Nephron (organoid): ENCODE results near the gene MITD1.

Experiments
- H3K27ac Mint-ChIP-seq, 3 experiments: 2 replicates each; pipeline ENCODE4 v1.8.0; 2020; ENCODE audit warnings: mixed read lengths in 3 of 3, mild to moderate bottlenecking in 2 of 3, moderate library complexity in 1 of 3
- H3K27me3 Mint-ChIP-seq: 2 replicates; pipeline ENCODE4 v1.8.0; 2021; ENCODE audit warnings: low read depth, mild to moderate bottlenecking, moderate library complexity, mixed read lengths
- H3K36me3 Mint-ChIP-seq: 2 replicates; pipeline ENCODE4 v1.8.0; 2020; ENCODE audit warnings: low read depth, mixed read lengths
- H3K4me1 Mint-ChIP-seq: 2 replicates; pipeline ENCODE4 v1.8.0; 2020; ENCODE audit warnings: mixed read lengths
- H3K4me3 Mint-ChIP-seq, 3 experiments: 2 replicates each; pipeline ENCODE4 v1.8.0; 2020; ENCODE audit warnings: mild to moderate bottlenecking in 3 of 3, mixed read lengths in 3 of 3, moderate library complexity in 2 of 3
- H3K9me3 Mint-ChIP-seq: 2 replicates; pipeline ENCODE4 v1.8.0; 2020; ENCODE audit warnings: mixed read lengths
- TF ChIP-seq, protein P1 (sequence below), 3 experiments: fragments of 200-600 bp; sonication (generic); IDR thresholded peaks; one replicate each; pipeline ENCODE4 v1.5.0; 2021; ENCODE audit warnings: antibody characterized with exemption in 3 of 3; ENCODE audit not compliant: unreplicated experiment in 3 of 3

The MITD1 gene

DNA sequence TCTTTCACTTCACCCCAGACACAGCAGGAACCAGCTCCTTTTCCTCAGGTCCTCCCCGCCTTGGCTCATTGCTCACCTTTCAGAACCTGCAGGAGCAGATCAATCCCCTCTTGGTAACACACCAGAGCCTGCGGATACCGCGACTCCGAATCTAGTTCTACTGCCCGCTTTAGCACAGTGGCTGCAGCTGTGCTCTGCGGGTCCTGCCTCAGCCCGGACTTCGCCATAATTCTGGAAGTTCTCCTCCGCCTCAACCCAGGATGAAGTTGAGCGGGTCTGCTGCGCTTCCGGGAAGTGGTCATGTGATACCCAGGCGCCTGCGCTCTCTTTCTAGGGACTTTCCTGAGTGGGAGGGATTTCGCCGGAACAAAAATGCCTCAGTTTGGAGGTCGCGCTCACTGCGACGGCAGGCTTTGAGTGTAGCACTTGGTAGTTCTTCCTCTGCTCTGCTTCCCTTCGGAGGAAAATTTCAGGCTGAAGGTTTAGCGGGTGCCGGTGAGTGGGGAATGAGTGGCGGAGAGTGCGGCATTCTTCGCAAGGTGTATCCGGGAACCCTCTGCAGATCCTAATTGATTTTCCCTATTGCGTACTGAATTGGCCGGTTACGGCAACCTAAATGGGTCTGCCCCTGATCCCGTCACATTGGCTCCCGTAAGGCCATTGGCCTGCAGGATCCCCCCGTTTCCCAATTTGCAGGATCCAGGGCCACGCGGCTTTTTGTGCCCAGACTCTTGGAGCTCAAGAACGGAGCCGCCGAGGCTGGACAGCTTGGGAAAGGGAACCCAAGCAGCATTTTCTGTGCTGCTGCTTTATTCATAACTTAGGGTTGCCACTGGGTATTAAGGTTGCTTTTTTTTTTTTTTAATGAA, at the start of gene MITD1, which contains the start of gene MRPL30:
Gene MITD1 (minus strand): TSS at position 304 of the 869 bp plus-strand sequence. CDS start 77 bp downstream, at position 227.
Gene MRPL30 (plus strand): TSS at position 430 of the 869 bp plus-strand sequence. CDS start 5,020 bp downstream, outside the sequence.
- no peaks in the 10 kb centered on the region for H3K9me3 Mint-ChIP-seq
- H3K36me3 Mint-ChIP-seq = peaks cover 8% of the 10 kb centered on the region
- no peaks in the 10 kb centered on the region for H3K27me3 Mint-ChIP-seq
- peak within 1 kb of the TSS; percentile 82 to 97 (median 91) for H3K27ac Mint-ChIP-seq
- TF ChIP-seq, protein P1, sequence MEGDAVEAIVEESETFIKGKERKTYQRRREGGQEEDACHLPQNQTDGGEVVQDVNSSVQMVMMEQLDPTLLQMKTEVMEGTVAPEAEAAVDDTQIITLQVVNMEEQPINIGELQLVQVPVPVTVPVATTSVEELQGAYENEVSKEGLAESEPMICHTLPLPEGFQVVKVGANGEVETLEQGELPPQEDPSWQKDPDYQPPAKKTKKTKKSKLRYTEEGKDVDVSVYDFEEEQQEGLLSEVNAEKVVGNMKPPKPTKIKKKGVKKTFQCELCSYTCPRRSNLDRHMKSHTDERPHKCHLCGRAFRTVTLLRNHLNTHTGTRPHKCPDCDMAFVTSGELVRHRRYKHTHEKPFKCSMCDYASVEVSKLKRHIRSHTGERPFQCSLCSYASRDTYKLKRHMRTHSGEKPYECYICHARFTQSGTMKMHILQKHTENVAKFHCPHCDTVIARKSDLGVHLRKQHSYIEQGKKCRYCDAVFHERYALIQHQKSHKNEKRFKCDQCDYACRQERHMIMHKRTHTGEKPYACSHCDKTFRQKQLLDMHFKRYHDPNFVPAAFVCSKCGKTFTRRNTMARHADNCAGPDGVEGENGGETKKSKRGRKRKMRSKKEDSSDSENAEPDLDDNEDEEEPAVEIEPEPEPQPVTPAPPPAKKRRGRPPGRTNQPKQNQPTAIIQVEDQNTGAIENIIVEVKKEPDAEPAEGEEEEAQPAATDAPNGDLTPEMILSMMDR (IDR thresholded peaks at IDR 0.05; ENCODE audit: unreplicated experiment in 3 of 3) = no peak
- peak within 1 kb of the TSS; percentile 98 to 100 (median 100) for H3K4me3 Mint-ChIP-seq
- peaks cover 21% of the 10 kb centered on the region for H3K4me1 Mint-ChIP-seq

DNA sequence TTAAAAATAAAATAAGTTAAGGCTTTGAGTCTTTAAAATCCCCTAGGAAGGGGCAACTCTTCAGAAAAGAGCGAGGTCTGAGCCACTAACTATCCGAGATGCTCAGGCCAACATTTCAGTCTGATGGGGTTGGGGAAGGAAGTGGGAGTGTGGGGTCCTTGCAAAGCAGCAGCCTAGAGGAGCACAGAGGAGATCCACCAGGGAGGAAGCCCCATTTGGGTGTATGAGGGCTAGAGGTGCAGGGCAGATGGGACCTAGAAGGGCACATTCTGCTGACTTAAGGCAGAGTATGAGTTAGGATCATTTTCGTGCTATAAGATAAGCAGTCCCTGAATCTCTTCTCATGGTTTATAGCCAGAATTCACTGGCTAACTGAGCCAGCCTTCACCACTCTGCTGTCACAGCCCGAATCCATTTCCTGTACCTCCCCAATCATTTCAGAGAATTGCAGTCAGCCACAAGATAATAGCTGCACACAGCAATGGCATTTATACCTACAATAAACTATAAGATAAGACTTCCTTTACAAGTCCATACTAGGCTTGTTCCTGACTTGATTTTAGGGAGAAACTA, 37.2 kb upstream of the MITD1 start:
- Mint-ChIP-seq H3K36me3 (peaks cover 26% of the 10 kb centered on the region), H3K9me3 (no peaks in the 10 kb centered on the region), H3K27me3 (no peaks in the 10 kb centered on the region), H3K4me3 (no peak overlapping the region), H3K4me1 (no peaks in the 10 kb centered on the region), H3K27ac (no peak overlapping the region)
- TF ChIP-seq, protein P1 (IDR thresholded peaks at IDR 0.05; ENCODE audit: unreplicated experiment in 3 of 3) = no peak

DNA sequence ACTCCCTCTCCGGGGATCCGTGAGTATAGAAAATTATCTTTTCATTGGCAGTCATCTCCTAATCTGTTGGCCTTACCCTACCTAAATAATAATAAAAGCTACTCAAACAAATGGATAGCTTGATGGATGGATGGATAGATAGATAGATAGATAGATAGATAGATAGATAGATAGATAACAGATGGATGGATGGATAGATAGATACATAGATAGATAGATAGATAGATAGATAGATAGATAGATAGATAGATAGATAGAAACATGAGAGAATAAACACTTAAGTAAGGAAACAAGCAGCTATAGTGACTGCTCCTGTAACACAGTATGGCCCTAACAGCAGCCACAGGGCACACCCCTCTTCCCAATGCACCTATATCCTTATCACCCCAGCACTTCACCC, 35.2 kb upstream of the MITD1 start:
- Mint-ChIP-seq H3K27ac (no peak overlapping the region), H3K27me3 (no peaks in the 10 kb centered on the region), H3K4me3 (no peak overlapping the region), H3K9me3 (no peaks in the 10 kb centered on the region), H3K36me3 (peaks cover 18% of the 10 kb centered on the region), H3K4me1 (no peaks in the 10 kb centered on the region)
- TF ChIP-seq, protein P1 (IDR thresholded peaks at IDR 0.05; ENCODE audit: unreplicated experiment in 3 of 3) = no peak

DNA sequence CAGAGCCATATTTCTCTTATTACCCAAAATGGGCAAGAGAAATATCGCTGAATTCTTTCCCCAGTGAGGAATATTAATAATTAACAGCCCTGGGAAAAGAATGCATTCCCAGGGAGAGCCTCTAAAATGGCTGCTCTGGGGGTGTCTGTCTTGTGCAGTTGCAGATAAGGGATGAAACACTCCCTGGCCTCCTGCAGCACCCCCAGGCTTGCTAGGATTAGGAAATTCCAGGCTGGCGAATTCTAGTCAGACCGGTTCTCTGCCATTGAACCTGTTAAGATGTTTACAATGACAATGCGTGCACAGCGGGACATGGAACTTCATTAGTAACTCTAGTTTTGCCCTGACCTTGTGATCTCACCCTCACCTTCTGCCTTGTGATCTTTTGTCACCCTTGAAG, 24.6 kb upstream of the MITD1 start:
- Mint-ChIP-seq H3K27ac (no peak overlapping the region), H3K27me3 (no peaks in the 10 kb centered on the region), H3K4me3 (no peak overlapping the region), H3K4me1 (no peaks in the 10 kb centered on the region), H3K9me3 (peaks cover 29% of the 10 kb centered on the region), H3K36me3 (peaks cover 53% of the 10 kb centered on the region)
- TF ChIP-seq, protein P1 (IDR thresholded peaks at IDR 0.05; ENCODE audit: unreplicated experiment in 3 of 3) = no peak

DNA sequence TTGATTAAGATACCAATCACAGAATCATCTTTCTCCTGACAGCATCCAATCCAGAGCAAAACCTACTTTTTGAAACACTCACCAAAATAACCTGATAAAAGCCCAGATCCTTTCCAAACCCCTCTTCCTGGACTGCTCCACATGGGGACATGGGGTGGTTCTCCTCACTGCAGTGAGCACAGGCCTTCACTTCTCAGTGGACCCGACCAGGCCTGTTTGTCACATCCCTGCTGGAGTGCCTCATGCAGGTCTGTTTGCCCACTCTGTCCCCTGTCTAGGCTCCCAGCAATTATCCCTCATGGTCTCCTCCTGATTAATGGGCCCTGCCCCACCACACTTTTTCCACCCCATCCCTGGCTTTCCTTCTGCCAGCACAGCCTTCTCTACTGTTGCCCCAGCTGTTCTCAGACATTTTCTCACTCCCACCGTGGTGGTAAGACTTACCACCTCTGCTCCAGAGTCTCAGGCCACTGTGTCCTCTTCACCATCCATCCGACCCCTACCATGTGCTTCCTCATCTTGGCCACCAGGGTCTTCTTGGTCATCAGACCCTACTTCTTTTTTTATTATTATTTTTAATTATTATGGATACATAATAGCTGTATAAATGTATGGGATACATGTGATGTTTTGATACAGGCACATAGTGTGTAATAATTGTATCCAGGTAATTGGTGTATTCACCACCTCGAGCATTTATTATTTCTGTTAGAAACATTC, 21.3 kb upstream of the MITD1 start:
- TF ChIP-seq, protein P1 (IDR thresholded peaks at IDR 0.05; ENCODE audit: unreplicated experiment in 3 of 3) = peak in 1 of 3 experiments; percentile 21
- H3K27me3 Mint-ChIP-seq = no peaks in the 10 kb centered on the region
- peaks cover 33% of the 10 kb centered on the region for H3K36me3 Mint-ChIP-seq
- H3K4me3 Mint-ChIP-seq = no peak overlapping the region
- H3K27ac Mint-ChIP-seq = no peak overlapping the region
- no peaks in the 10 kb centered on the region for H3K4me1 Mint-ChIP-seq
- H3K9me3 Mint-ChIP-seq = peaks cover 10% of the 10 kb centered on the region
